GM18858 (cell line): ENCODE measurements around the gene SLIT1.

Source experiments
- ATAC-seq: cut with Tn5 transposase; IDR thresholded peaks from one replicate; pipeline ENCODE4 v1.9.1; 2021; ENCODE audit not compliant: unreplicated experiment

The SLIT1 gene

GRCh38 chr10:97140902-97141745 is 44.6 kb downstream of the SLIT1 start:
- no peak for ATAC-seq

DNA sequence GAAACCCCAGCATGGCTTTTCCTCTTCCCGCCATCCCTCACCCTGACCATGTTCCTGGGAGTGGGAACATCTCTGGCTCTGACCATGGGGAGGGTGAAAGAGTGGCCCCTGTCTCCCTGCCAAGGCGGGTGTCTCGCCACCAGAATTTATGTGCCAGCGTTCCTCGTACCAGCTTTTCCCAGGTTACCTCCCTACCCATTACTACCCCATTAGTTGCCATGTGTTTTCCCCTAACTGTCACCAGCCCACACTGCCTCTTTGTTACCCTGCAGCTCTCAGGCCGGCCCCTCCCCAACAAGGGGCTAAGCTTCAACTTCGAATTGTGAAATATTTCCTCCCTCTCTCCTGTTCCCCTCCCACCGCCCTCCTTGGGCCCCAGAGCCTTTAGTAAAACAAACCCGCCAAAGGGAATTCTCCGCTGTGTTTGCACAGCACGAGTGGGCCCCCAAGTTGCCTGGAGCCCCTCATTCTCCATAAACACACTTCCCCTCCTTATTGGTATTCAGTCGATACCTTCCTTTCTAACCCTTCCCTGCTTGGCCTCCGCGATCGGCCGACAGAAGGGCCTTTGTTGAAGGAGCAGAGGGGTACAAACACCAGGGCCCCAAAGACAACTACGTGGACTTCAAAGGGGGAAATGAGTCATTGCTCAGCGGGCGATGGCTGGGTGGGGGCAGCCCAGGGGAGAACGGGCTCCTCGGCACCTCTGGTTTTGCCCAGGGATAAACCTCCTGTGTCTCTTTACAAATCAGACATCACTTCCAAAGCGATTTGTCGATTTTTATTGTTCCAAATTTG is 45.5 kb downstream of the SLIT1 start:
- ATAC-seq, result no peak

- ATAC-seq, result no peak
Measured at GRCh38 chr10:97139651-97140048, 46.1 kb downstream of the SLIT1 start.

GRCh38 chr10:97138846-97139245 is 46.9 kb downstream of the SLIT1 start:
- ATAC-seq, result no peak

DNA sequence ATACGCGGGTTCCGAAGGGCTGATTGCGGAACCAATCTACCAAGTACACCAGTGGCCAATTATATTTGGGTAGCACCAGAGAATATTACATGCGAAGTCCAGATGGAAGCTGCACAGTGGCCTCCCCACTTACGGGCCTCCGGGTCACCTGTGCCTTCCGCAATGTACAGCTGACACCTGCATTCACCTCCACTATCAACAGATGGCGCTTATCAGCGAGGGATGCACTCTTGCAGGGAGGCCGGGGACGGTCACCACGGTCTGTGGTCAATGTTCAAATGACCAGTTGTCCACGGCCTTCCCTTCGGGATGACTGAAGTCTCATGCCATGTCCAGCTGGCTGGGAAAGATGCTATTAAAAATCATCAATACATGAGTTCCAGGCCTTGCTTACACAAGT is 47.6 kb downstream of the SLIT1 start:
- no peak for ATAC-seq

DNA sequence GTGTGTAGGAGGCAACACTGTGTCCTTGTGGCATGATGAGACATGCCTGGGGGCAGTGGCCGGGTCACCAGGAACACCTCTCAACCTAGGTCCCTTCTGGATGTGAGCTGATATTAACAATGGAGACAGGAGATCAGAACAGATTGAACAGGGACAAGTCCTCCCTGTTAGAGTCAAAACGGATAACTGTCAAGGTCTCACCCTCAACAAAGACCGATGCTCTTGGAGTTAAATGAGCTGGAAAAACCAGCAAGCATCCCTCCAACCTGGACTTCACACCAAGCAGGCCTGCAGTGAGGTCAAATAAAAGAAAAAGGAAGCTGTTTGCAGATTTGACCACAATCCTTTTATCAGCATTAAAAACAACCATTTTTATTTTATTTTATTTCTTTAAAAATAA is 49.0 kb downstream of the SLIT1 start:
- ATAC-seq, result no peak

GRCh38 chr10:97135464-97135863 is 50.3 kb downstream of the SLIT1 start:
- ATAC-seq, result no peak

DNA sequence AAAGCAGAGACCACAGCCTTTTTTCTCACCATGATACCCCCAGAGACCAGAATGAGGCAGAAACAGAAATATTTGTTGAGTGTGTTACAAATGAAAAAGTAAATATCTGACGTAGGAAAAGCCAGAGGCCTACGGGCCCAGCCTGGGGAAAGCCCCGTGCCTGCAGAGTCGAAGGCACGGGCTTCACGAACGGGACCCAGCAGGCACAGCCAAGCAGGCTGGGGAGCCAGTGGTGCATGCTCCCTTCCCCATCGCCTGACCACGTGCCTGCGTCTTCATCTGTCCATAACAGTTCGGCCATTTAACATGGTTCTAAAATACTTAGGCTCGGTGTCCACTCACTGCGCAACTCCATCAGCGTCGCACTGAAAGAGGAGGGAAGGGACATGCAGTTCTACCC is 50.8 kb downstream of the SLIT1 start:
- ATAC-seq, result no peak

DNA sequence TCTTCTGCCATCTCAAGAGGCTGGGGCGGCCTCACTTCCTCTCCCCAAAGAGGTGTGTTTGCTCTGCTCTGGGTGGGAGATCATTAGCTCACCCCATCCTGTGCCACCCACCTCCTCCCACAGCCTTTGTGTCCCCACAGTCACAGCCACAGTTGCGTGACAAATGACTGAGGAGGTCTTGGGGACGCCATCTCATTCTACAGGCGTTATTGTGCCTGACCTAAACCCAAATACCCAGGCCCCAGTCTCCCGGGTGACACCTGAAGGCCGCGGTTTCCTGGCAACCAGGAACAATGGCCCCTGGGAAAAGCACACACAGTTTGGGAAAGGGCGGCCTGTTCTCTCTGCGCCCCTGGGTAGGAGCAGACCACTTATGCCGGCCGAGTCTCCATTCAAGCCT is 51.6 kb downstream of the SLIT1 start:
- no peak for ATAC-seq

- ATAC-seq, result no peak
Measured at GRCh38 chr10:97132273-97132672, 53.5 kb downstream of the SLIT1 start.

GRCh38 chr10:97131666-97132065 is 54.1 kb downstream of the SLIT1 start:
- no peak for ATAC-seq

DNA sequence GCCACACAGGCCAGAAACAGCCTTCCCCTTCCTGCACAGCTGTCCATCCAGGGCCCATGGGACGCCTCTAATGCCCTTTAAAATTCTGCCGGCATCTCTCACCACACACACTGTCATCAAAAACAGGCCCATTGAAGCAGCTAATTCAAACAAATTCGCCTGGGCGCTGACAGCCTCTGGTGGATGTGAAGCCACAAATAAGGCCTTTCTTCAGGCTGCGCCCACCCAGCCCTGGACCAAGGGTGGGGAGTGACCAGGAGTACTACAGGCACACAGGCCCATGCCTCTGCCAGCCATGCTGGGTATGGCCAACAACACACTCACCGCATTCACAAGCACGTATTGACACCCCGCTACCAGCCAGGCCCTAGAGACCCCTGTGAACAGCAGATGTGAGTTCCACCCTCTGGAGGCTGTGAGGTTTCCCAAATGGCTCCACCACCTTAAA is 54.6 kb downstream of the SLIT1 start:
- no peak for ATAC-seq

GRCh38 chr10:97129666-97130065 is 56.1 kb downstream of the SLIT1 start:
- no peak for ATAC-seq

- ATAC-seq, result no peak
Measured at GRCh38 chr10:97128516-97129154, 57.1 kb downstream of the SLIT1 start.

DNA sequence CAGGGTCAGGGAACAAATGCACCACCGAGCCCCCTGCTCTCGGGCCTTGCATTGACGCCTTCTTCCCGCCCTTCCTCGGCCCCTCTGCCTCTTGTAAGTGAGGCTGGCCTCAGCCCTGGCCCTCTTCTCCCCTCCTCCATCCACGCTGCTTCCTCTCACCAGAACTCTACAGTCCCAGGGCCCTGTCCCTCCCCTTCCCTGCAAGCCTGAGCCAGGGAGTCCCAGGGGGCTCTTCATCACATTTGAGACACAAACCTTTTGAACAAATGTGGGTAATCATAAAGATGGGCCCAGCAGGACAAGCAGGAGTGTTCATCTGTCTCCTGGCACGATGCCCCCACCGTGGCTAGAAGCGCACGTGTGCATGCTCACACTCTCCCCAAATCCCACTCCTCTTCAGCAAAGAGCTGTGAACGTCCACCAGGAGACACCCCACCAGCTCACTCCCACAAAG is 57.7 kb downstream of the SLIT1 start:
- no peak for ATAC-seq

DNA sequence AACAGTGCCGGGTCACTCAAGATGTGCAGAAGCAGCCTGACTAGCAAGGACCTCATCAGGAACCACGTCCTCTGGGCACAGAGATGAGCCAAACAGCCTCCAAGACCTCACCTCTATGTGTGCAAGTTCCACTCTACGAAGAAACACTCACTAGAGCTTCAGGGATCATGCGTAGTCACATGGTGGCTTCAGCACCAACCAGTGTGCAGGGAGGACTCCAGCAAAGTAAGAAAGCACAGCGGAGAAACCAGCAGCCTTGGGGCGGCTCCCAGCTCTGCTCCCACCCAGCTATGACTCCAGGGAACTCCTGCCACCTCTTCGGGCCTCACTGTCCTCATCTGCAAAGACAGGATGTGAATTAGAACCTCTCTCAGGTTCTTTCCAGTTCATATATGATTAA is 58.2 kb downstream of the SLIT1 start:
- ATAC-seq, result no peak

DNA sequence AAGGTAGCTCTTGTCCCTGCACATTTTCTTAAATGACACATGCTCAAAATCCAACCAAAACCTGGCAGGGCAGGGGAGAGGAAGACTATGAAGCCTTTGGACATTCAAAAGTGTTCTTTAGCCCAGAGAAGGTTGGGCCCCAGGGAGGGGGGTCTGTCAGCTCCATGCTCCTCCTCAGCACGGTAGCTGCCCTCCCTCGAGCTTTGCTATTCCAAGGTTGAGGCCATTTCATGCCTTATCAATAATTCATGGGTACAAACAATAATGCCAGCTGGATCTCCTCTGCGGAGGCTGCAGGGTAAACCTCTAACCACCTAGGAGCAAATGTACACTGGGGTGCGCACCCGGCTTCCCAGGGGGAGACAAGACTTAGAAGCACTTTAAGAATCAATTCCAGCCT is 61.5 kb downstream of the SLIT1 start:
- ATAC-seq, result no peak

GRCh38 chr10:97123765-97124164 is 62.0 kb downstream of the SLIT1 start:
- no peak for ATAC-seq

DNA sequence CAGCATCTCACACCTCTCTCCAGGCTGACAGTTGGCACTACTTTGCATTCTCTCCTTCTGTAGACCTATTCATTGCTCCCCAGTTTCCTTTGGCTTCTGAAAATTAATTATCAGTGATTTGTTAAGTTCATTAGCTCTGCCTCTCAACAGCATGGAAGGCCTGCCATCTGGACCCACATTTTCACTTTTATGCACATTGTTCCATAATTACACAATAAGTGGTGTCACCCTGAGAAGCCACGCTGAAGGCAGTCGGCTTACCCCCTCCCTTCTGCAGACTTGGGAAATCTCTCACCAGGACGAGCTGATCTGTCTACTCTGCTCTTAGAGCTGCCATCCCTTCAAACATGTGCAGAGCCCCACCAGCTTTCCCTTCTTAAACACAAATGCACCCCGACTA is 64.7 kb downstream of the SLIT1 start:
- no peak for ATAC-seq

GRCh38 chr10:97120370-97120769 is 65.4 kb downstream of the SLIT1 start:
- ATAC-seq, result no peak

DNA sequence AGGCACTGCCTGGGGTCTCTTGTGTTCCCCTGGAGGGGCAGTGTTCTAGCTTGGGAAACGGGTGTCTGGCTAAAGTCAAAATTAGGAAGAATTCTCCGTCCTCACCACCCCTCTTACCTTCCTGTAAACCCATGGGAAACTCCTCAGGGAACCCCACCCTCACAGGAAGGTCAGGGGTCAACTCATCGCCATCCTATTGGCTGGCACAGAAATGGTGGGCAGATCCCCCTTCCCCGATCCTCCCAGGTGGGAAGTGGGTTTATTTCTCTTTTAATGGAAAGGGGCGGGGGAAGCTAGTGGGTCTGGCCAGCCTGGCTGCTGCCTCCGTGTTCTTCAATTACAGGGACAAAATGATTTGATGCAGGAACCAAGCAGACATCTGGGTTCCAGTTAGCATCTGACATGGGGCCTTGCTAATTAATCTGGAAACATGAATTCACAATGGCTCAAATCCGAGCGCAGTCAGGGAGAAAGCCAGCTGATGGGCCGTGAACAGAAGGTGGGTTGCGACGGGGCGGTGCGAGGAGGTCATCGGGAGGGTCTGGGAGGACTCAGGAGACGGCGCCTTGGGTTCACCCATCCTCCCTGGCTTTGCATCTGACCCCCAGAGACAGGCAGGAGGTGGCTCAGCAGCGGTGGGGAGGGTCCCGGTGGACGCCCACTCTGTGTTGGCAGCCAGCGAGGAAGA is 66.6 kb downstream of the SLIT1 start:
- no peak for ATAC-seq
